Renal cortical epithelial cell (primary cell): ENCODE measurements around the gene HOXD11. TPM values are rescaled to one million over a fixed set of nuclear protein-coding genes. Genes with fewer than 3 reads are reported as not detected.
A peak's percentile ranks its signal among the peaks of the same experiment; 100 is the strongest.

Experiments used
- DNase-seq: peaks from one replicate; pipeline ENCODE4 v3.0.0-alpha.2; 2011; ENCODE audit warnings: low read depth
- total RNA-seq: library from RNA; depleted of rRNA; stranded (reverse); fragments of >200 nt; gene quantifications from 2 replicates; pipeline ENCODE4 v1.2.3, GENCODE V29; 2014

Gene HOXD11
- total RNA-seq, 1 donor from 2014 or later = 10.5 TPM

DNA sequence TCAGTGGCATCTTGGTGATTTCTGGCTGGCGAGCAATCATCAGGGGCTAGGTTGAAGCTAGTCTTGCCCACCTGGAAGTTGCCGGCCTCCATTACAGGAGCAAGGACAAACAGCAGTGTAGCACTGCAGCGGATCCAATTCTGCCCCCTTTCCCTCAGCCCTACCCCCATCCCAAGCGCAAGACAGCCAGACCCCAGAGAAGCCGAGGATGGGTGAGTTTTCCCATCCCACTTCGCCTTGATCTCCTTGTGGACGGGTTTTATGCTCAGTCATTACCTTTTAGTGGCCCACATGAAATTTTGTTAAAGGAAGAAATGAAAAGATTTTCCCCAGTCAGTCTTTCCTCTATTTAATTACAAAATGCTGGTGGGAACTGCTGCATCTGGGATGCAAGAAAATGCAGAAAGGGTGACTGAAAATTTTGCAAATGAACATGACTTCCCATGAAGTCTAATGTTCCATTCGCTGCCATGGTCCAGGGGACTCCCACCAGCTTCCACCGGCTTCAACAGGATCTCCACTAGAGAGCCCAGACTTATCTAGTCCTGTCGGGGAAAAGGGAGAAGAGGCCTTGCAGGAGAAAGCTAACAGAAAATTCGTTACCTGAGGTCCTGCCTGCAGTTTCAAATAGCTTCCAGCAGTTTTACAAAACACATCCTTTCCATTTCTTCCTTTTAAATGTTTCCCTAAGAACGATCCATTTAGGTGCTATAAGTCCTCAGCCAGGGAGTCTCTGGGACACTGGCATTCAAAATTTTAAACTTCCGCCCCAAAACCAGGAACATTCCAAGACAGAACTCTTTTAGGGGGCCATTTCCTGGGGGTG lies 13.5 kb downstream of the HOXD11 start:
- DNase-seq = no peak

DNA sequence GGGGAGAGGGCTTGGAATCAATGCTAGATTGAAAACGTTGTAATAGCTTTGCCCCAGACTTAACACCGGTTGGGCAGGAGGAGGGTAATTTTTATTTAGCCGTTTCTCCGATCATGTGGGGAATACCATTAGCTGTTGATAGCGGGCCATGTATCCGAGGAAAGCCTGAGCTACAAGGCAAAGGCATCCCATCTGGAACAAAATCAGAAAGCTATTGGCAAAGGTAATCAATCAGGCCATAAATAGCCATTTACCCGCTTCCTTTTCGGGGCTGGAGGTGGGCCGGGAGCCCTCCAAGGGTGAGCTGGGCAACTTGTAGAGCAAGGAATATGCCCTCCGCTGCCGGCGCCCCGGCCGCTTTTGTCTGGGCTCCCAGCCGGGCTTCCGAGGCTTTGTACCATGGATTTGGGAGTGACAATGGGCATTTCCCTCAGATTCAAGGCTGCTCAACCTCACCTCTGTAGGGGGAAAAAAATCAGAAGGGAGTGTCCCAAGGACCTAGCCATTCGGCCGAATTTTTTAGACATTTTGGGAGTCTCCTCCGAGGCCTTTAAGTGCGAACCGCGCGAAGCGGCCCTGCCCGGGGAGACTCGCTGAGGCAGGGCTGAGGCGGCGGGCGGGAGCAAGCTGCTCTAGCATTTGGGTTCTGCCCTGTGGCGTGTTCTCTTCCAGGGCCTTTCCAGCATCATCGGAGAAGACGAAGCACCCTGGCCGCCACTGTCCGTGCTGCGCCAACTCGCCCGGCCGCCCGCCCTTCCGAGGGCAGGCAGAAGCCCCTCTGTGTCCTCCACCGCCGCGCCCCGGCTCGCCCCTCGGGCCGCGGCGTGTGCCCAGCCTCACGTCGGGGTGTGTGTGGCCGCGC lies 14.3 kb downstream of the HOXD11 start:
- DNase-seq = no peak

DNA sequence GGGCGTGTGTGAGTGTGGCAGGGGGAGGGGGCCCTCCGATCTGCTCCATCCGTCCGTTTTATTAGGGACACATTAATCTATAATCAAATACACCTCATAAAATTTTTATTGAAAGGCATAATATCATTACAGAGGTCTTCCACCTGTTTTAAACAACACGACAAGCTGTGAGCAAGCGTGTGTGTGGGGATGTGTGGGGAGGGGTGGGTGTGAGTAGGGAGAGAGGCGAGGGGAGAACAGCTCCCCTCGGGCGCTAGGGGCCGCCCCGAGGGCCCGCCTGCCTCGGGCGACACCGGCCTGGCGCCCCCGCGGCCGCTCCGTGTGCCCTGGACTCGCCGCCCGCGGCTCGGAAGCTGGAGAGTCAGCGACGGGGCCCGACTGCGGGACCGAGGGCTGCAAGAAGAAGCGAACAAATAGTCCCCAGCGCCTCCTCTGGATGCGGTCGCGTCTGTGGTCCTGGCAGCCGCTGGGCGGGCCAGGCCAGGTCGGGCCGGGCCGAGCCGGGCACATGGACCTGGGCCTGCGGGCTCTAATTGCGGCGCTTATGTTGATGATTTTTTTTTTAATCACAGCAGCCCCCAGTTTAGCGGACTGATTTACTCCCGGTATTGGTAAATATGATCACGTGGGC lies 15.1 kb downstream of the HOXD11 start:
- DNase-seq = no peak

DNA sequence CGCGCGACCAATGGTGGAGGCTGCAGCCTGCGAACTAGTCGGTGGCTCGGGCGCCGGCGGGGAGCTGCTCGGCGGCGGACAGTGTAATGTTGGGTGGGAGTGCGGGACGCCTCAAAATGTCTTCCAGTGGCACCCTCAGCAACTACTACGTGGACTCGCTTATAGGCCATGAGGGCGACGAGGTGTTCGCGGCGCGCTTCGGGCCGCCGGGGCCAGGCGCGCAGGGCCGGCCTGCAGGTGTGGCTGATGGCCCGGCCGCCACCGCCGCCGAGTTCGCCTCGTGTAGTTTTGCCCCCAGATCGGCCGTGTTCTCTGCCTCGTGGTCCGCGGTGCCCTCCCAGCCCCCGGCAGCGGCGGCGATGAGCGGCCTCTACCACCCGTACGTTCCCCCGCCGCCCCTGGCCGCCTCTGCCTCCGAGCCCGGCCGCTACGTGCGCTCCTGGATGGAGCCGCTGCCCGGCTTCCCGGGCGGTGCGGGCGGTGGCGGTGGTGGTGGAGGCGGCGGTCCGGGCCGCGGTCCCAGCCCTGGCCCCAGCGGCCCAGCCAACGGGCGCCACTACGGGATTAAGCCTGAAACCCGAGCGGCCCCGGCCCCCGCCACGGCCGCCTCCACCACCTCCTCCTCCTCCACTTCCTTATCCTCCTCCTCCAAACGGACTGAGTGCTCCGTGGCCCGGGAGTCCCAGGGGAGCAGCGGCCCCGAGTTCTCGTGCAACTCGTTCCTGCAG lies 15.8 kb downstream of the HOXD11 start, which contains the start of gene HOXD9:
TSS of gene HOXD9 (plus strand) at position 37 of the 728 bp plus-strand sequence. CDS start at position 87, 50 bp downstream.
- DNase-seq = no peak

DNA sequence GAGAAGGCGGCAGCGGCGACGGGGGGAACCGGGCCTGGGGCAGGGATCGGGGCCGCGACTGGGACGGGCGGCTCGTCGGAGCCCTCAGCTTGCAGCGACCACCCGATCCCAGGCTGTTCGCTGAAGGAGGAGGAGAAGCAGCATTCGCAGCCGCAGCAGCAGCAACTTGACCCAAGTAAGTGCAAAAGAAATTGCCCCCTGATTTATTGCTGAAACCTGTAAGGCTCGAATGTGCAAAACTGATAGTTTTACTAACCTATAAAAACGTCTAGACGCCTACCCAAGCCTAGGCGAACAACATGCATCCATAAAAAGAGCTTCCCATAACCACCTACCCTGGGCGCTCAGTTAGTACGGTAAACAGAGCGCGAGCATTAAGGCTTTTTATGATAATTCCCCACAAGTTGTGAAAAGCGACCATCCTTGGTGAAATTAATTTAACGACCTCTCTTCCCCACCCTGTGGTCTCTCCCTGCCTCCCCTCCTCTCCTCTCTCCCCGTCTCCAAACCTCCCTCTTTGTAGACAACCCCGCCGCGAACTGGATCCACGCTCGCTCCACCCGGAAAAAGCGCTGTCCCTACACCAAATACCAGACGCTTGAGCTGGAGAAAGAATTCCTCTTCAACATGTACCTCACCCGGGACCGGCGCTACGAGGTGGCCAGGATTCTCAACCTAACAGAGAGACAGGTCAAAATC lies 16.5 kb downstream of the HOXD11 start:
- no peak for DNase-seq

DNA sequence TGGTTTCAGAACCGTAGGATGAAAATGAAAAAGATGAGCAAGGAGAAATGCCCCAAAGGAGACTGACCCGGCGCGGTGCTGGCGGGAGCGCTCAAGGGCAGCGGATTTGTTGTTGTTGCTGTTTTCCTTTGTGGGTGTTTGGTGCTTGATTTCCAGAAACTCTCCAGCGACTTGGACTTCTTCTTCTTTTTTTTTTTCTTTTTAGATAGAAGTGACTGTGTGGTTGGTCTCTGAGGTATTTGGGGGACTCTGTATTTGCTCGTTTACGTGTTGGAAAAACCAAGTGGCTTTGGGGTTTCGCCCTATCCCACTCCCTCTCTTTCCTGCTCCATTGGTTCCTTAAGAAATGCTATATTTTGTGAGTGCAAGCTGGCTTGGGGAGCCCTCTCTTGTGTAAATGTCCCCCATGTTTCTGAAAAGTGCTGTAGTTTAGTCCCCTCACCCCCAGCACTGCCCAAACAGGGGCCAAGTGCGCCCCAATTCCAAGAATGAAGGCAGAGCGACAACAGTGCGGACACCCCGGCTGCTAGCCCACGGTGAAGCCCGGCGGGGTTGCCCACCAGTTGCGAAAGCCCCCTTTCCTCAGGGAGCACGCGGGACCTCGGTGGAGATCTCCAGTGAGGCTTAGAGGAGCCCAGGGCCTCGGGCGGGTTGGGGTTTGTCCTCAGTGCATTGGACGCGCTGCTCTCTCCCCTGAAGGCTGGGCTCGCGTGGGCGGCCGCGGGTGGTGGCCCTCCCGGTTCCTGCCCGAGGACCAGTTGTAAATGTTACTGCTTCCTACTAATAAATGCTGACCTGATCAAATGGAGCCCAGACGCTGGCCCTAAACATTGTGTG lies 17.2 kb downstream of the HOXD11 start:
- no peak for DNase-seq

DNA sequence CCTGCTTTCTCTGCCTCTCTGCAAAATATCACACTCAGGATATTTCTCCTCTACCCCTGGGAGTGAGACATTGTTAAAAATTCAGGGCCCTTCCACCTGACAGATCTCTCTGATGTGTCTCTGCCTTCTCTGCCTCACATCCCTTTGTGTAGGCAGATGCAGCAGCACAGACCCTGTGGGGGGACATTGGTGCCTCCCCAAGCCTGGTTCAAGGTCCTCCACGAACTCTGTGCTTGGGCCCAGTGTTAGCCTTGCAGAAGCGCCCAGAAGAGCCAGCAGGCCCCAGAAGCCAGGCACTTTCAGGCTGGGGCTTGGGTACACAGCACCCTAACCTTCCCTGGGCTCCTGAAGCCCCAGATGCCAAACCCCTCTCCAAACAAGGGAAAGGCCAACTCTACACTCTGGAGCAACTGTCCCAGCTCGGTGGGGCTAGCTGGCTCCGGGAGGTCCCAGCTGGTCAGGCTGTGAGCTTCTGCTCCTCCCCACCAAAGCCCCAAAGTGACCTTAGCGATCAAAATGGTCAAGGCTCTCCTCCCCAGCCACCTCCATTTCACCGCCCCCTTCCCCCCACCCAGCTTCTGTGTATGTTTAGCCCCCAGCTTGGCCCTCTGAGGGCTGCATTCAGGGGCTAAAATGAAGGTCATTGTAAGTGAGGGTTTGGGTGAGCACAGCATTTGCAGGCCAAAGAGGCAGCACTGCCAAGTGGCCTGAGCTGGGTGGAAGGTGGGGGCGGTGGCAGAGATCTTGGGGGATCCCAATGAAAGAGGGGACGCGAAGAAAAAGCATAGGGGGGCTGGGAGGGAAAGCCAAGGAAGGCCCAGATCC lies 18.1 kb downstream of the HOXD11 start:
- no peak for DNase-seq

DNA sequence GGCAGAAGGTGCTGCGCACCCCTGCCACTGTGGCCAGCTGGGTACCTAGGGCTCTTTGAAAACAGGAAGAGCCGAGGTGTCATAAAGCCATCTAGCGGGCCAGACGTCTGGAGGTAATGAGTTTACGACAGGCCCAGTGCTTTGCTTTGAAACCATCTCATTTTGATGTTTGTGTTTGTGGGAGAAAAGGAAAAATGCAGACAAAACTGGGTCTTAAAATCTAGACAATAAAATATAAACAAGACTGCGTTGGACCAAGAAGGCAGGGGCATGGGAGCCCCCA lies 18.6 kb downstream of the HOXD11 start:
- DNase-seq = no peak

DNA sequence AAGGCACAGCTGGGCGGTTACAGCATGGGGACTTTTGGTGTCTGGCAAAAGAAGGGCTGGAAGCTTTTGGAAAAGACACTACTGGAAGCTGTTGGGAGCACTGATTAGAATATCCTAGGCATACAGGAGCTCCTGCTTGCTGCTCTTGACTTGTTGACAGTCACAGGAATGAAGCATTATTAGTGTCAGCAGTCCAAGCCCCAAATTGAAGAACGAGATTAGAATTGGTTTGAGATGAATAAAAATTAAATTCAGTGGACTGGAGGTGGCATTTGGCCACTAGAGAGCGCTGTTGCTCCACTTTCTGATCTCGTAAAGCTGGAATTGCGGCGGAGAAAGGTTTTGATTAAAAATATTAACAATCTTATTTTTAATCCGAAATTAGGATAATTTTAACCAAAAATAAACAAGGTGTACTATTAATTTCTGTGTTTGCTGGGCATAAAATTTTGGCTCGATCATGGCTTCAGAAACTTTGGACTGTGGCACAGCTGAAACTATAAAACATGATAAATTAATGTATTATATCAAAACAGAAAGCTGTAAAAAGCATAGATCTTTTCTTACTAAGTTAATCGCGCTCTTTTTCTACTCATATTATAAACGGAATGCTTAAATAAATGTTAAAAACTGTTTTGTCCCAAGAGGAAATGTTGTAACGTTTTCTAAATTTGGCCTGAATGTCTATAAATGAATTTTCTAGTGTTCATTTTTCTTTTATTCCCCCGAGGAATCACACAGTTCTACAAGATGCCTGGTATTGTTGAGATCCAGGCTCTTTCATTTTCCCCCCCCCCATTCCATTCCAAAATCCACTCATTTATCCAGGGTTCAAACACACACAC lies 20.1 kb downstream of the HOXD11 start:
- no peak for DNase-seq

DNA sequence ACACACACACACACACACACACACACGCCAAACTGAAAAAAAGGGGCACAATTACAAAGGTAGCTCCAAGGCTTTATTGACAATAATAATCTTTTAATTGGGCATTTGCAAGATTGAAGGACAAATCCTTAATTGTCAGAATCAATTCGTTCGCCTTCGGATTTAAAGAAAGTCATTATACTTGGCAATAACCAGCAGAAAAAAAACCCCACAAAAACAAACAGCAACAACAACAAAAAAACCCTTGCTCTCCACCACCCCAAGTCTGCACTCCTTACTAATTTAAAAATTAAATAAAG lies 20.6 kb downstream of the HOXD11 start:
- DNase-seq = no peak

DNA sequence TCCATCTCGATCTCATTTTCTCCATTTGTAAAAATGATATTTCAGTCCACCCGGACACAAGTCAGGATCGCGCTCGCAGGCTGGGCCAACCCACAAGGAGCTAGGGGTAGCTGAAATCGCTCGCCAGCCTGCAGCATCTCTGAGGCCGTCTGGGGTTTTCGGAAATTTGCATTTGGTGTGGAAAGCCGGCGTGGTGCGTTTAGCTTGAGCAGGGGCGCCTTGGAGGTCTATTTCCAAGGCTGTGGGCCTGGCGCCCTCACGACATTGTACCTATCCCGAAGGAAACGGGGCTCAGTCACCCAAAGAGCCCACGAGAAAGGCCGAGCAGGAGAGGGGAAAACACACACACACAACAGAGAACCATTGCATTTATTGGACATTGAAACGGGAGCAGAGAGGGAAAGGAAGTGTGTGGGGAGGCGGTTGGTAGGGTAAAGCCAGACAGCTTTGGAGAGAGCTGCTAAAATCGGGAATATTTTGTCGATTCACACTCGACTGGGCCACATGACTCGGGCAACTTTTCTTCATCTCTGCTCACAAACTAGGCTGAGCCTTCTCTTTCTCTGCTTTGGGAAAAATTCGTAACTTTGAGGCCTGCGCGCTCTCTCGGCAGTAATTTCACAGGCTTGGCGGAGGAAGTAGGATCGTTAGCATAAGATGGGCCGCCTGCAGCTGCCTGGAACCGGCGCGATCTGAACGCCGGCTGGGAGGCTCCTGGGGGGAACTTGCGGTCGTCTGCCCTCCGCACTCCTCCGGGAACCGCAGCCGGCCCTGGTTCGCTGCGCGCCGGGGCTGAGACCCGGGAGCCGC lies 21.3 kb downstream of the HOXD11 start:
- no peak for DNase-seq

DNA sequence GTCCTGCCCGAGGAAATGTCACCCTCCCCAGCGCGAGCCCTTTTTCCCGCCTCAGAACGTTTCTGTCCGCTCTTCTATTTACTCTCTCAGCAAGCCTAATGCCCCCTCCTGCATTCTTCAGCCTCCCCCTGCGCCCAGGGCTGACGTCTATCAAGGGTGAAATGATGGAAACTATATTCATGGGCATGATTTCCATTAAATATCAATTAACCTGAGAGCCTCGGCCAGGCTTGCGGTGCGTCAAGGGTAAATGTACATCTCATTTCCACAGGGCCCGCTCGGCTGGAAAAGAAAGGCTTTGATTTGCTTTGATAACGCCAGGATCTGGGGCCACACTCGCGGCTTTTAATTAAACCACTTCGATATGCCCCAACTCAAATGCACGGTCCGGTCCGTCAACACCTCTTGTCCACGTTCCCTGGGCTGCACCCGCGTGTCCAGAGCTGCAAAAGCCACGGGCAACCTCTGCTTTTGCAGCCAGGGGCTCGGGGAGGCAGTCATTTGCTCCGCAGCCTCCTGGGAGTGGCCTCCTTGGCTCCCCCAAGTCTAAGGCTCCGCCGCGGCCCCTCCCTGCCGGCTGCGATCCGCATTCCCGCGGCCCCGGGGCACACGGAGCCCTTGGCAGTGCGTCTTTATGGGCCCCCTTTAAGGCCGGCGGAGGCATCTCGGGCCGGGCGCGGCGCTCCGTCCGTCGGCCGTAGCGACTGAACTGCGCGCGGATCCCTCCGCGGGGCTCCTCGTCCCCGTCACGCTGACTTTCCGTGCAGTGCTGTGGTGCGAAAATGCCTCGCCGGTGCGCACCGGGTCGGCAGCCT lies 22.1 kb downstream of the HOXD11 start, which contains the start of gene HOXD8:
TSS of gene HOXD8 (plus strand) at position 724 of the 815 bp plus-strand sequence. CDS start 662 bp downstream, outside the sequence.
- DNase-seq = peak; percentile 85

DNA sequence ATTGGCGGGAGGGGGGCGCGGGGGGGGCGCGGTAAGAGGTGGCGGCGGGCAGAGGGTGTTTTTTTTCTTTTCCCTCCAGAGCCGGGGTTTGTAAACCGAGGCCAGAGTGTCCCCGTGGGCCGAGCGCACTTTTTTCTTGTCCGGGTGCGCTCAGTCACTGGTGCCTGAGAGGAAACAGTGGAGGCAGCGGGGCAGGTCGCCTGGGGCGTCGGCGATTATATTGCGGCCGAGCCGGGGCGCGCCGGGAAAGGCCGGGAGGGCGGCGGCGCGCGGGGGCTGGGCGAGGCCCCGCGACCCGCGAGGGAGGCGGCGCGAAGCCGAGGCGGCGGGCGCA lies 22.7 kb downstream of the HOXD11 start:
- DNase-seq = no peak

DNA sequence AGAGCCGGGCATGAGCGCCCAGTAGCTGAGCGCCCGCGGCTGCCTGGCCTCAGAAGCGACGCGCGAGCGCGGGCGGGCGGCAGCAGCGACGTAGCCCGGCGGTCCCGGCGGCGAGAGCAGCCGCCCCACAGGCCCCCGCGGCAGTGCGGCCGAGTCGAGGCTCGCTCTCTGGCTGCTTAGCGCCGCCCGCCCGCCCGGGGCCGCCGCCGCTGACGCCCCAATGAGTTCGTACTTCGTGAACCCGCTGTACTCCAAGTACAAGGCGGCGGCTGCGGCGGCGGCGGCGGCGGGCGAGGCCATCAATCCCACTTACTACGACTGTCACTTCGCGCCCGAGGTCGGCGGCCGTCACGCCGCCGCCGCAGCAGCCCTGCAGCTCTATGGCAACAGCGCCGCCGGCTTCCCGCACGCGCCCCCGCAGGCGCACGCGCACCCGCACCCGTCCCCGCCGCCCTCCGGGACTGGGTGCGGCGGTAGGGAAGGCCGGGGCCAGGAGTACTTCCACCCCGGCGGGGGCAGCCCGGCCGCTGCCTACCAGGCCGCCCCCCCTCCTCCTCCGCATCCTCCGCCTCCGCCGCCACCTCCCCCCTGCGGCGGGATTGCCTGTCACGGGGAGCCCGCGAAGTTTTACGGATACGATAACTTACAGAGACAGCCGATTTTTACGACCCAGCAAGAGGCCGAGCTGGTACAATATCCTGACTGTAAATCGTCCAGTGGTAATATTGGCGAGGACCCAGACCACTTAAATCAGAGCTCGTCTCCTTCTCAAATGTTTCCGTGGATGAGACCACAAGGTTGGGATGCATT lies 23.3 kb downstream of the HOXD11 start:
- no peak for DNase-seq

DNA sequence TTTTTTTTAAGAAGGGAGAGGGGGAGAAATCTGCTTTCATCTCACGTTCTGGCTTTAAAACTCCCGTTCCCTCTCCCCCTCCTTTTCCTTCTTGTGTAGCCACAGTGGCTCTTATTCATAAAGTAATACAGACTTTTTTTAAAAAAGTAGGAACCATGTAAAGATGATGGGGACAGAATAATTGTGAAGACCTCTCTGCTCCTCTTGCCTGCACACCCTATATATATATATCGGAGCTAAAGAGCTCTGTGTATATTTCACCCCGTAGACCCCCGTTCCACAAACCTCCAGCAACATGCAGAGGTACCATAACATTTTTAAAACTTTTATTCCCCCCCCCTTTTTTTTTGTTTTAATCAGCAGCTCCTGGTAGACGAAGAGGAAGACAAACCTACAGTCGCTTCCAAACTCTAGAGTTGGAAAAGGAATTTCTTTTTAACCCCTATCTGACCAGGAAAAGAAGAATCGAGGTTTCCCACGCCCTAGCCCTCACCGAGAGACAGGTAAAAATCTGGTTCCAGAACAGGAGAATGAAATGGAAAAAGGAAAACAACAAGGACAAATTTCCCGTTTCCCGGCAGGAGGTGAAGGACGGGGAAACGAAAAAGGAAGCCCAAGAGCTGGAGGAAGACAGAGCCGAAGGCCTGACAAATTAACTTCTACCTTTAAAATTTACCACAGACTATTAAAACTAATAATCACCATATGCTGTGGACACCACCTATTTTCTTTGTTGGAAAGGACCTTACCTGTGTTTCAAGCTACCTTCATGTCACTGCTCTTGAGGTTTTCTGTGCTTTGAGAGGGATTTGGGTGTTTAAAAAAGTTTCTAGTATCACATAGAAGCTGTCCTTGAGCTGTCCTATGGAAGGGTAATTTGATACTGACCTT lies 24.1 kb downstream of the HOXD11 start:
- DNase-seq = no peak
